NCI-H510A (cell line): ENCODE results near the gene CA14.
"Not testable (repeated sequence)": the region's sequence is repeated elsewhere in the genome, so short reads cannot be mapped to it uniquely, and the experiment has no call there.

Experiments
- DNase-seq: peaks from one replicate; lab custom pipeline; 2025; lab: John Stamatoyannopoulos, UW

CA14 gene

GRCh38 chr1:150257624-150258585 is at the start of gene CA14:
TSS of gene CA14 (plus strand) at chr1:150257774. CDS start at chr1:150258129, 355 bp downstream.
- DNase-seq: no peak

GRCh38 chr1:150208460-150208859 is 49.1 kb upstream of the CA14 start:
- not testable (repeated sequence) for DNase-seq

GRCh38 chr1:150210091-150210490 is 47.5 kb upstream of the CA14 start:
- no peak for DNase-seq

GRCh38 chr1:150210706-150211105 is 46.9 kb upstream of the CA14 start:
- no peak for DNase-seq

- no peak for DNase-seq
Measured at GRCh38 chr1:150212070-150212469, 45.5 kb upstream of the CA14 start.

GRCh38 chr1:150213170-150214098 is 44.1 kb upstream of the CA14 start:
- DNase-seq: no peak

GRCh38 chr1:150214099-150214756 is 43.3 kb upstream of the CA14 start:
- not testable (repeated sequence) for DNase-seq

DNA sequence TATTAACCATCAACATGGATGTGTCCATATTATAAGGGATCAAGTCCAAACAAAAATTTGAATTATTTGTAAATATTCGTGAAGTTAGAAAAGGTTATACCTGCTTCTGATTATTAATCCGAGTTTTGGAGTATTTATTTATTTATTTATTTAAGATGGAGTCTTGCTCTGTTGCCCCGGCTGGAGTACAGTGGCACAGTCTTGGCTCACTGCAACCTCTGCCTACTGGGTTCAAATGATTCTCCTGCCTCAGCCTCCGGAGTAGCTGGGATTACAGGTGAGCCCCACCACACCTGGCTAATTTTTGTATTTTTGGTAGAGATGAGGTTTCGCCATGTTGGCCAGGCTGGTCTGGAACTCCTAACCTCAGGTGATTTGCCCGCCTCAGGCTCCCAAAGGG is 41.7 kb upstream of the CA14 start:
- not testable (repeated sequence) for DNase-seq

GRCh38 chr1:150221552-150221951 is 36.0 kb upstream of the CA14 start:
- DNase-seq: no peak

- DNase-seq: no peak
Measured at GRCh38 chr1:150224983-150225382, 32.6 kb upstream of the CA14 start.

DNA sequence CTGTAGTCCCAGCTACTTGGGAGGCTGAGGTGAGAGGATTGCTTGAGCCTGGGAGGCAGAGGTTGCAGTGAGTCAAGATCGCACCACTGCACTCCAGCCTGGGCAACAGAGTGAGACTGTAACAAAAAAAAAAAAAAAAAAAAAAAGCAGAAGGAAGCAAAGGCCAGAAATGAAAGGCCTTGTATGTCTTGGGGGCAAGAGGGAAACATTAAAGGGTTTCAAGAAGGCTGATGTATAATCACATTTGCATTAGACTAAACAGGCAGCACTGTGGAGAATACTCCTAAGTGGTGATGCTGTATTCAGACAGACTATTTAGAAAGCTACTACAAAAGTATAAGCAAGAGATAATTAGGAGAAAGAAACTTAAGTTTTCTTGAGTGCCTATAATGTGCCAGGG is 32.0 kb upstream of the CA14 start:
- no peak for DNase-seq

DNA sequence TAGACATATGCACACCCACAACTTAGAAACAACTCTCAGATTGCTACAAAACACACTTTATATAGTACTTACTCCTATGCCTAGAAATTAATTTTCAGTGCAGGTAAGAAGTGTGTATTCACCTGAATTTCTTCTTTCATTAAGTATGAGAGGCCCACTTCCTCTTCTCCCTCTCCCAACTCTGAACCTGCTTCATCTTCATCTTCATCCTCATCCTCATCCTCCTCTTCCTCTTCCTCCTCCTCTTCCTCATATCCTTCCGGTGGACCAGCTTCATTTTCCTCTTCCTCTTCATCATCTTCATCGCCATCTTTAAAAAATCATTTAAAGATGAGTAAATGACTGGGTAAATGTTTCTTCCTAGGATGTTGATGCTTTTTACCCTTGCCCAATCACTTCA is 31.1 kb upstream of the CA14 start:
- no peak for DNase-seq

DNA sequence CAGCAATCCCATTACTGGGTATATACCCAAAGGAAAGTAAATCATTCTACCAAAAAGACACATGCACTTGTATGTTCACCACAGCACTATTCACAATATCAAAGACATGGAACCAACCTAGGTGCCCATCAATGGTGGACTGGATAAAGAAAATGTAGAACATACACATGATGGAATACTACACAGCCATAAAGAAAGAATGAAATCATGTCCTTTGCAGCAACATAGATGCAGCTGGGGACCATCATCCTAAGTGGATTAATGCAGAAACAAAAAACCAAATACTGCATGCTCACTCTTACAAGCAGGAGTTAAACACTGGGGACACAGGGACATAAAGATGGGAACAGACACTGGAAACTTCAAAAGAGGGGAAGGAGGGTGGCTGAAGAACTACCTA is 30.3 kb upstream of the CA14 start:
- no peak for DNase-seq

GRCh38 chr1:150228246-150228645 is 29.3 kb upstream of the CA14 start:
- not testable (repeated sequence) for DNase-seq

GRCh38 chr1:150232921-150233320 is 24.7 kb upstream of the CA14 start:
- DNase-seq: not testable (repeated sequence)

DNA sequence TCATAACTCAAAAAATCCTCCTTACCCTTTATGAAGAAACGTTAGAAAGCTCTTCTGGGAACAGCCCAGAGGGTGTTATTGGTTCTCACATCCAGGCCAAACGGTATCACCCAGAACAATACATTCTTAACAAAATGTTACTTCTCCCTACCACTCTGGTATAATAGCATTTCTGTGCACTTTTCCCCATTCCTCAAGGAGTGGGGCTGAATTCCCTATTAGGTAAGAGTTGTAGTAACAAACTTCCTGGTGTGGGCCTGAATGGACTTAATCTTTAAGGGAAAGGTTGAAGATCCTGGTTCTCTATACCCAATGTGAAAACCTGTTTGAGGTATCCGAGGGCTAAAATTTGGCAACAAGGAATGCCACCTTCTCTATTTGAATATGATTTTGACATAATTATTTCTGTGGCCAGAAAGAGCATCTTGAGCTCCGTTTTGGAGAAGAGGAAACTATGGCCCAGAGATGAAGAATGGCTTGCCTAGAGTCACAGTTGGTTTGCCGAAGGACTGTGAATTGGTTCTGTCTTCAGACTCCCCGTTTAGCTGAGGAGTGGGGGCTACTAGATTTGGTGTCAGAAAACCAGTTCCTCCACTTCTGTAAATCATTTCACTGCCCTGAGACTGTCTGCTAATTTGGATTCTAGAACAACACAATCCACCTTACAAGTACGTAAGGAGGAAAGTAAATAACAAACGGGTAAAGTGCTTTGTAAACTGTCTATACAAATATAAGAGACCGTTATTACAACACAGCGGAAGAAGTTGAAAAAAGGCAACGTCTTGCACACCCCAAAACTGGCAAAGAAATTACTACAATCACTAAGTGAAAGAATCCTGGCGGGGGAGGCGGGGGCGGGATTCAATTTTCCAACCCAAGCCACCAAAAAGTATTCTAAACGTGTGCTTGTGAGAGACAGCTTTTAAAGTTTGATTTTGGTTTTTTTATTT is 23.9 kb upstream of the CA14 start:
- no peak for DNase-seq

- no peak for DNase-seq
Measured at GRCh38 chr1:150234309-150234565, 23.3 kb upstream of the CA14 start.

DNA sequence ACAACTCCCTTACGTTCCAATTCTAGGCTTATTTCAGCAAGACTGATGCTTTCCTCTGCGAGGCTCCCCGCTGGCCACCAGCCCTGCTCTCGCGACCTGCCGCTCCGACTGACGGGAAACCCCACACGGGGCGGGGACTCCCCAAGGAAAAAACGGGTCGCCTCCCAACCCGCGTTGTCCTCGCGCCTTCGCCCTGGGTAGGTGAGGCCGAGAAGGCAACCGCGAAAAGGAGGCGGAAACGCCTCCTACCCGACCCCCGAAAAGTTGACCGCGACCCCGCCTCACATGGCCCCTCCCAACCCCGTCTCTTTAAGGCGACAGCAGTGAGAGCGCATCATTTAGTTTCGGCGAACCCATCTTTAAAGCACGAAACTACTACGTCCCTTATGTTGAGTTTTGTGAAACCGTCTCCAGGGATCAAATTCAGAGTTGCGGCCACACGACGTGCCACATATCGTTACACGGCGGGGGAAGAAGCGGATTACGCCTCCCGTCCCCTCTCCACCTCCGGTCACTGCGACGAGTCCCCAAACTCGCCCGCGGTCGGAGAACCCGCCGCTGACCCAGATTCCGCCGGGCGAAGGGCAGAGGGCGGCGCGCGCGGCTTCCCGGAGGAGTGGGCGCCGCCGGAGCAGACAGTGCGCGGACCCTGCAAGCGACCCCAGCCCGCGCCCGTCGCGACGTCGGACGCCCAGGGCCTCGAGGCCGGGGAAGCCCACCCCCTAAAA is 22.8 kb upstream of the CA14 start:
- DNase-seq: no peak

DNA sequence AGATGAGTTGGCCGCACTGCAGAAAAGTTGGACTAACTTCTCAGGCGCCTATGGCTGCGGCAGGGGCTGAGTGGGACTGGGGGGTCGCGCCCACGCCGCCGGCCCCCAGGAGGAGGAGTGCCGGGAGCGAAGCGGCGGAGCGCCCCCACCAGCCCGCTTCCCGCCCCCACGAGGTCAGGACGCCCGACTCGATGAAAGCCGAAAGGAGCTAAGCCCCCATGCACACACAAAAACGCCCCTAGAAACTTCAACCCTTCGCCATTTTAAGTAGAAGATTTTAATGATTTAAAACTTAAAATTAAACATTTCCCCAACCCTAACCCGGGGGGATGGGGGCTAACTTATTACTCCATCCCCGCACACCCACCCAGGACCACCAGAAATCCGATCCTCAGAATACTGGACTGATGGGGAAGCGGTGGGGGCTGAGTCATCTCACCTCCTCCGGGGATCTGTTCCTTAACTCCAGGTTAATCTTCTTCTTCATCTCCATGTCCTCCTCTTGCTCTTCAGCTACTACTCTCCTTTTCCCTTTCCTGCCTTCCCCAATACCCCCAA is 22.2 kb upstream of the CA14 start:
- no peak for DNase-seq
